Measurements from ENCODE around the gene ARRB2.
"Not testable (repeated sequence)": the region's sequence is repeated elsewhere in the genome, so short reads cannot be mapped to it uniquely, and the experiment has no call there.

ARRB2 gene

DNA sequence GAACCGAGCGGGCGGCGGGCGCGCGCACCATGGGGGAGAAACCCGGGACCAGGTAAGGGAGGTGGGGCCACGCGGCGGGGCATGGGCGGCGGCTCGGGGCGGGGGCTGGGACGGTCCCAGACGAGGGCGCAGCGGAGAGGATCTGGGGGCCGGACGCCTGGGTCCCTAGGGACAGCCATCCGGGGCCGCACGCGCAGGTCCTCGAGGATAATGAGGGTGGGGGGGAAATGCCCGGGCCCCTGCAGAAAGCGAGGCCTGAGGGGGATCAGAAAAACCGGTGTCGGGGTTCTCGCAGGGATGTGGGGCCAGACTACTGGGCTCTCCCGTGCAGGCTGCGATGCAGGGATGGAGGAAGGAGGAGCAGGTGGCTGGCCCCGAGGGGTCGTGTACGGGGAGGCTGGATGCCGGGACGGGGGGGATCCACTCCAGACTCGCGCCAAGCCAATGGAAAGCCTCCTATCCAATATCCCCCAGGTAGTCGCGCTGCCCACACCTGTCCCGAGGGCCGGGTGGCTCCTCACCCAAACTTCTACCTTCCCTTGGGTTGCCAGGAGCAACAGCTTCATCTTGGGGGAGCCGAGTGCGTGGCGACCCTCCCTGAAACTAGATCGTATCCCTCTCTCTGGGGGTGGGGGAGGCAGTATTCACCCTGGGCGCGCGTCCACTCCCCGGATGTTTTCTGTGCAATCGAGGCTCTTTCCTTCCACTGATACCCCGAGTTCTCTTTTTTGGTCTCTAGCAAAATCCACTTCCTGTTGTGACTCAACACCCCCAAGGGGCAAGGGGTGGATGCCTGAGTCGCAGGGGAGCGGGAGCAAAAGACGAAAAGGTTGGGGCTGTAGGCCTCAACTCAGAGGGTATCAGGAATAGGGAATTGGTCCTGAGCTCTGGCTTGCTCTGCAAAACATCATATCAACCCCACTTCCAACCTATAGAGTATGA is 532 bp downstream of the ARRB2 start:
- no peaks in the 10 kb centered on the region for H3F3A ChIP-seq (ENCODE audit: insufficient read depth, low read length)
- H3K4me1 ChIP-seq (ENCODE audit: insufficient read depth, low read length, severe bottlenecking) = peaks cover 37% of the 10 kb centered on the region
- H3K27ac ChIP-seq (ENCODE audit: low read depth, low read length, poor library complexity, severe bottlenecking) = peak overlapping the region; percentile 50
- peaks cover 6% of the 10 kb centered on the region; the same call in 1 of the 2 replicates for H3K36me3 ChIP-seq (ENCODE audit: insufficient read depth, low read length)
- H3K79me2 ChIP-seq (ENCODE audit: insufficient read depth, low read length) = no peaks in the 10 kb centered on the region
- H2AFZ ChIP-seq (ENCODE audit: low read length) = no peak overlapping the region
- H3K27me3 ChIP-seq (ENCODE audit: insufficient read depth, low read length) = no peaks in the 10 kb centered on the region
- peak overlapping the region; percentile 77 for H3K9ac ChIP-seq (ENCODE audit: low read length)
- TF ChIP-seq EZH2 (IDR thresholded peaks at IDR 0.05; ENCODE audit: borderline replicate concordance, low read length) = no peak
- TF ChIP-seq, protein P1, sequence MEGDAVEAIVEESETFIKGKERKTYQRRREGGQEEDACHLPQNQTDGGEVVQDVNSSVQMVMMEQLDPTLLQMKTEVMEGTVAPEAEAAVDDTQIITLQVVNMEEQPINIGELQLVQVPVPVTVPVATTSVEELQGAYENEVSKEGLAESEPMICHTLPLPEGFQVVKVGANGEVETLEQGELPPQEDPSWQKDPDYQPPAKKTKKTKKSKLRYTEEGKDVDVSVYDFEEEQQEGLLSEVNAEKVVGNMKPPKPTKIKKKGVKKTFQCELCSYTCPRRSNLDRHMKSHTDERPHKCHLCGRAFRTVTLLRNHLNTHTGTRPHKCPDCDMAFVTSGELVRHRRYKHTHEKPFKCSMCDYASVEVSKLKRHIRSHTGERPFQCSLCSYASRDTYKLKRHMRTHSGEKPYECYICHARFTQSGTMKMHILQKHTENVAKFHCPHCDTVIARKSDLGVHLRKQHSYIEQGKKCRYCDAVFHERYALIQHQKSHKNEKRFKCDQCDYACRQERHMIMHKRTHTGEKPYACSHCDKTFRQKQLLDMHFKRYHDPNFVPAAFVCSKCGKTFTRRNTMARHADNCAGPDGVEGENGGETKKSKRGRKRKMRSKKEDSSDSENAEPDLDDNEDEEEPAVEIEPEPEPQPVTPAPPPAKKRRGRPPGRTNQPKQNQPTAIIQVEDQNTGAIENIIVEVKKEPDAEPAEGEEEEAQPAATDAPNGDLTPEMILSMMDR (IDR thresholded peaks at IDR 0.05; ENCODE audit: low read length) = no peak
- H3K4me3 ChIP-seq (ENCODE audit: low read depth, low read length, poor library complexity, severe bottlenecking) = peak overlapping the region; percentile 82
- H3K4me2 ChIP-seq (ENCODE audit: low read length) = peak overlapping the region; percentile 97
- no peaks in the 10 kb centered on the region for H4K20me1 ChIP-seq (ENCODE audit: insufficient read depth, low read length)
- no peaks in the 10 kb centered on the region for H3K9me3 ChIP-seq (ENCODE audit: low read length)
- H3K9me2 ChIP-seq (ENCODE audit: low read depth, low read length) = no peaks in the 10 kb centered on the region

DNA sequence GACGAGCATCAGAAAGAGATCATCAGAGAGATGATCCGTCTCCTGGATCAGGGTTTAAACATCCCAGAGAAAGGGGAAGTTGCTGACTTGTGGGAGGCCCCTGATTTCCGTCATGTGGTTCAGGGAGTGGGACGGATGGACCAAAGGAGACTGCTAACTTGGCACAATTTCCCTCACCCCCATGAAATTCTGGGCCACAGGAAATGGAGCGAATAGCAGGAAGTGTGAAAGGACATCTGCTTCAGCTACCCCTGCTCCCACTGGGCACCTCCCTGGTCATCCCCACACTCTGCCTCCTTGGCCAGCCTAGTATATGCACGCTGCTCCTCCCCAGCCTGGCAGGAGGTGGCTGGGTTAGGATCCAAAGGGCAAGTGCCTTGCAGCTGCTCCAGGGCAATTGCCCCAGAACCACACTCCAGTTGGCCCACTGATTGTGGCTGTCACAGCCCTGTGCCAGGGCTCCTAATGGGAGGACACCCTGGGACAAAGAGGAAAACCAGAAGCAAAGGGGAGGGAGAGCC is 1.3 kb downstream of the ARRB2 start:
- Histone ChIP-seq H2AFZ (ENCODE audit: low read length) (no peak overlapping the region), H3F3A (ENCODE audit: insufficient read depth, low read length) (no peaks in the 10 kb centered on the region), H3K4me3 (ENCODE audit: low read depth, low read length, poor library complexity, severe bottlenecking) (peak overlapping the region; percentile 82), H3K27me3 (ENCODE audit: insufficient read depth, low read length) (no peaks in the 10 kb centered on the region), H4K20me1 (ENCODE audit: insufficient read depth, low read length) (no peaks in the 10 kb centered on the region), H3K4me2 (ENCODE audit: low read length) (peak overlapping the region; percentile 97), H3K9me3 (ENCODE audit: low read length) (no peaks in the 10 kb centered on the region), H3K79me2 (ENCODE audit: insufficient read depth, low read length) (no peaks in the 10 kb centered on the region), H3K9me2 (ENCODE audit: low read depth, low read length) (no peaks in the 10 kb centered on the region), H3K27ac (ENCODE audit: low read depth, low read length, poor library complexity, severe bottlenecking) (peak overlapping the region; percentile 50), H3K9ac (ENCODE audit: low read length) (peak overlapping the region; percentile 77), H3K4me1 (ENCODE audit: insufficient read depth, low read length, severe bottlenecking) (peaks cover 37% of the 10 kb centered on the region), H3K36me3 (ENCODE audit: insufficient read depth, low read length) (peaks cover 8% of the 10 kb centered on the region; the same call in 1 of the 2 replicates)
- no peak for TF ChIP-seq EZH2 (IDR thresholded peaks at IDR 0.05; ENCODE audit: borderline replicate concordance, low read length)
- TF ChIP-seq, protein P1 (IDR thresholded peaks at IDR 0.05; ENCODE audit: low read length) = no peak

DNA sequence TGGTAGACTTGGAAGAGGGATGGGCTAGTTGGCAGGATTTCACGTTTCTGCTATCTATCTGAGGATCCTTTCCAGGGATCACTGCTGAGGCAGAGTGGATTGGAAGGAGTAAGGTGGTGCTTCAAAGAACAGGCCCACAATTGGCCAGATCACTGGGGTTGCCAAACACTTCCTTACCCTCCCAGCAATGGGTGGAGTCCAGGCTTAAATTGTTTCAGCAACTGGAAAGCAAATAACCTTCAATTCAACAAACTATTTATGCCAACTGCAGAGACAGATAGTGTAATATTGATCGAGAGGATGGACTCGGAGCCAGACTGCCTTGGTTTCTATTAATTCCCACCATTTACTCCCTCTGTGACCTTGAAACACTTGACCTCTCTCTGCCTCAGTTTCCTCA is 2.1 kb downstream of the ARRB2 start:
- Histone ChIP-seq H2AFZ (ENCODE audit: low read length) (no peak overlapping the region), H3K36me3 (ENCODE audit: insufficient read depth, low read length) (peaks cover 15% of the 10 kb centered on the region), H3K4me2 (ENCODE audit: low read length) (no peak overlapping the region), H3F3A (ENCODE audit: insufficient read depth, low read length) (no peaks in the 10 kb centered on the region), H3K9me3 (ENCODE audit: low read length) (no peaks in the 10 kb centered on the region), H3K4me3 (ENCODE audit: low read depth, low read length, poor library complexity, severe bottlenecking) (no peak overlapping the region), H3K9ac (ENCODE audit: low read length) (no peak overlapping the region), H3K27me3 (ENCODE audit: insufficient read depth, low read length) (no peaks in the 10 kb centered on the region), H3K4me1 (ENCODE audit: insufficient read depth, low read length, severe bottlenecking) (peaks cover 37% of the 10 kb centered on the region), H3K9me2 (ENCODE audit: low read depth, low read length) (no peaks in the 10 kb centered on the region), H4K20me1 (ENCODE audit: insufficient read depth, low read length) (no peaks in the 10 kb centered on the region), H3K27ac (ENCODE audit: low read depth, low read length, poor library complexity, severe bottlenecking) (peak overlapping the region; percentile 50), H3K79me2 (ENCODE audit: insufficient read depth, low read length) (no peaks in the 10 kb centered on the region)
- TF ChIP-seq, protein P1 (IDR thresholded peaks at IDR 0.05; ENCODE audit: low read length) = no peak
- TF ChIP-seq EZH2 (IDR thresholded peaks at IDR 0.05; ENCODE audit: borderline replicate concordance, low read length) = no peak

DNA sequence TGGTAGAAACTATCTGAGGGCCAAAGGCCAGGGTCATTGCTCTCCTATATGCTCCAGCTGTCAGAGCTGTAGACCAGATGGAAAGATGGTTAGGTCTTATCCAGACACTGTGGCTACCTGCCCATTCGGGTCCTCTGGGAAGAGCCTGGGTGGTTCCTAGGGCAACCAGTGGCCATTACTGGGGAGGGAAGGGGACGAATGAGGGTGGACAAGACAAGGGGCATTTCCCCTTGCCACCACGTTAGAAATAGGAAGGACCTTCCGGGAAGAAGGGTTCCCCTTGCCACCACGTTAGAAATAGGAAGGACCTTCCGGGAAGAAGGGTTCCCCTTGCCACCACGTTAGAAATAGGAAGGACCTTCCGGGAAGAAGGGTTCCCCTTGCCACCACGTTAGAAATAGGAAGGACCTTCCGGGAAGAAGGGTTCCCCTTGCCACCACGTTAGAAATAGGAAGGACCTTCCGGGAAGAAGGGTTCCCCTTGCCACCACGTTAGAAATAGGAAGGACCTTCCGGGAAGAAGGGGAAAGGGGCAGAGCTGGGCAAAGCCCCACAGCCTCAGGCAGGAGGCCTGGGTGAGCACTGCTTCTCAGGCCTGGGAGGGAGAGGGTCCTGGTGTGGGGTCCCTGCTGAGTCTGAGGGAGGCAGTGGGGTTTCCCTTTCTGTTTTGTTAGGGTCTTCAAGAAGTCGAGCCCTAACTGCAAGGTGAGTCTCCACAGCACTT is 4.1 kb downstream of the ARRB2 start:
- Histone ChIP-seq H3K36me3 (ENCODE audit: insufficient read depth, low read length) (peaks cover 30% of the 10 kb centered on the region), H3K27ac (ENCODE audit: low read depth, low read length, poor library complexity, severe bottlenecking) (peak overlapping the region; percentile 25), H3K4me1 (ENCODE audit: insufficient read depth, low read length, severe bottlenecking) (peaks cover 41% of the 10 kb centered on the region), H3K4me2 (ENCODE audit: low read length) (peak overlapping the region; percentile 27; the same call in 1 of the 2 replicates)
- not testable (repeated sequence) for H3F3A ChIP-seq (ENCODE audit: insufficient read depth, low read length); H3K4me3 ChIP-seq (ENCODE audit: low read depth, low read length, poor library complexity, severe bottlenecking); H2AFZ ChIP-seq (ENCODE audit: low read length); H3K9me3 ChIP-seq (ENCODE audit: low read length); H3K79me2 ChIP-seq (ENCODE audit: insufficient read depth, low read length); H3K9me2 ChIP-seq (ENCODE audit: low read depth, low read length); H3K27me3 ChIP-seq (ENCODE audit: insufficient read depth, low read length); H3K9ac ChIP-seq (ENCODE audit: low read length); H4K20me1 ChIP-seq (ENCODE audit: insufficient read depth, low read length)

All from OCI-LY1 (cell line).